GM11168 (cell line): Measurements from ENCODE around the gene HMGXB3.
"Not testable (repeated sequence)": the region's sequence is repeated elsewhere in the genome, so short reads cannot be mapped to it uniquely, and the experiment has no call there.

ENCODE experiments used
- in situ Hi-C: fragments of 300-500 bp; cut with MboI; formaldehyde crosslinking; loops from one replicate; pipeline ENCODE4 v1.12.0; 2022; ENCODE audit warnings: low sequenced_read_pairs; ENCODE audit not compliant: unreplicated experiment

Gene HMGXB3

GRCh38 chr5:150046031-150046430 lies 45.5 kb downstream of the HMGXB3 start:
- in situ Hi-C loops = no loop called here

- in situ Hi-C loops = not testable (repeated sequence)
These were observed 49.8 kb downstream of the HMGXB3 start for GRCh38 chr5:150050172-150050811.

- in situ Hi-C loops = no loop called here
These were observed 51.2 kb downstream of the HMGXB3 start for GRCh38 chr5:150051657-150052195.

- in situ Hi-C loops = no loop called here
These were observed 51.9 kb downstream of the HMGXB3 start for GRCh38 chr5:150052226-150052955.

GRCh38 chr5:150052956-150053712 lies 52.6 kb downstream of the HMGXB3 start:
- in situ Hi-C loops = no loop called here

GRCh38 chr5:150053713-150054392 lies 53.3 kb downstream of the HMGXB3 start:
- in situ Hi-C loops = no loop called here

GRCh38 chr5:150054569-150054968 lies 54.0 kb downstream of the HMGXB3 start:
- in situ Hi-C loops = no loop called here

GRCh38 chr5:150055326-150056074 lies 55.0 kb downstream of the HMGXB3 start:
- in situ Hi-C loops = no loop called here

- in situ Hi-C loops = no loop called here
These were observed 55.5 kb downstream of the HMGXB3 start for GRCh38 chr5:150056075-150056443.

- in situ Hi-C loops = no loop called here
These were observed 56.5 kb downstream of the HMGXB3 start for GRCh38 chr5:150057052-150057451.

GRCh38 chr5:150057511-150057910 lies 57.0 kb downstream of the HMGXB3 start:
- in situ Hi-C loops = no loop called here

GRCh38 chr5:150057996-150058395 lies 57.5 kb downstream of the HMGXB3 start:
- in situ Hi-C loops = no loop called here

GRCh38 chr5:150058480-150059126 lies 58.1 kb downstream of the HMGXB3 start:
- in situ Hi-C loops = no loop called here

- in situ Hi-C loops = no loop called here
These were observed 59.1 kb downstream of the HMGXB3 start for GRCh38 chr5:150059623-150060022.

GRCh38 chr5:150060471-150060870 lies 59.9 kb downstream of the HMGXB3 start:
- in situ Hi-C loops = no loop called here

- in situ Hi-C loops = no loop called here
These were observed 61.0 kb downstream of the HMGXB3 start for GRCh38 chr5:150061538-150061995.

GRCh38 chr5:150062216-150062922 lies 61.8 kb downstream of the HMGXB3 start:
- in situ Hi-C loops = no loop called here

GRCh38 chr5:150063638-150064037 lies 63.1 kb downstream of the HMGXB3 start:
- in situ Hi-C loops = no loop called here
